H9 (cell line): ENCODE measurements around the gene RUFY2. TPM values are rescaled to one million over a fixed set of nuclear protein-coding genes. Genes with fewer than 3 reads are reported as not detected.

Experiments used
- DNase-seq: peaks from one replicate; pipeline ENCODE4 v3.0.0-alpha.2; 2017
- H2AFZ ChIP-seq: one replicate; pipeline ENCODE4 v1.6.1; 2013; ENCODE audit warnings: mild to moderate bottlenecking, low read length, control low read depth, moderate library complexity
- H2AK5ac ChIP-seq: 2 replicates; pipeline ENCODE4 v1.6.1; 2013; ENCODE audit warnings: low read length, control low read depth, mixed read lengths; ENCODE audit not compliant: insufficient read length
- H2BK120ac ChIP-seq: one replicate; pipeline ENCODE4 v1.6.1; 2013; ENCODE audit warnings: low read depth, mild to moderate bottlenecking, low read length, control low read depth, inconsistent platforms; ENCODE audit not compliant: poor library complexity, severe bottlenecking
- H2BK12ac ChIP-seq: 2 replicates; pipeline ENCODE4 v1.6.1; 2013; ENCODE audit warnings: low read length, control low read depth, mixed read lengths, low read depth; ENCODE audit not compliant: insufficient read length
- H2BK15ac ChIP-seq: 2 replicates; pipeline ENCODE4 v1.6.1; 2013; ENCODE audit warnings: low read depth, low read length, control low read depth
- H2BK20ac ChIP-seq: one replicate; pipeline ENCODE4 v1.6.1; 2013; ENCODE audit warnings: low read depth, mild to moderate bottlenecking, low read length, control low read depth, inconsistent platforms; ENCODE audit not compliant: poor library complexity, severe bottlenecking
- H2BK5ac ChIP-seq: 2 replicates; pipeline ENCODE4 v1.6.1; 2013; ENCODE audit warnings: low read length, control low read depth, mixed read lengths; ENCODE audit not compliant: insufficient read length
- H3K14ac ChIP-seq: 2 replicates; pipeline ENCODE4 v1.6.1; 2013; ENCODE audit warnings: low read length, control low read depth; ENCODE audit not compliant: insufficient read depth
- H3K18ac ChIP-seq: 2 replicates; pipeline ENCODE4 v1.6.1; 2013; ENCODE audit warnings: low read depth, mild to moderate bottlenecking, mixed read lengths, low read length, control low read depth; ENCODE audit not compliant: insufficient read length
- H3K23ac ChIP-seq: 2 replicates; pipeline ENCODE4 v1.6.1; 2013; ENCODE audit warnings: low read length, control low read depth, mixed read lengths, low read depth; ENCODE audit not compliant: insufficient read length
- H3K23me2 ChIP-seq: 2 replicates; pipeline ENCODE4 v1.6.1; 2013; ENCODE audit warnings: low read depth, mild to moderate bottlenecking, mixed read lengths, low read length, control low read depth; ENCODE audit not compliant: insufficient read length, poor library complexity, severe bottlenecking
- H3K27ac ChIP-seq: 2 replicates; pipeline ENCODE4 v1.5.1; 2013; ENCODE audit warnings: low read length, control low read depth, mixed read lengths, low read depth; ENCODE audit not compliant: insufficient read length
- H3K27me3 ChIP-seq: 2 replicates; pipeline ENCODE4 v1.6.1; 2013; ENCODE audit warnings: low read length, control low read depth, inconsistent platforms; ENCODE audit not compliant: insufficient read depth
- H3K4ac ChIP-seq: 2 replicates; pipeline ENCODE4 v1.6.1; 2013; ENCODE audit warnings: low read depth, mild to moderate bottlenecking, control low read depth, inconsistent platforms, low read length, moderate library complexity
- H3K4me1 ChIP-seq: 2 replicates; pipeline ENCODE4 v1.6.1; 2013; ENCODE audit warnings: low read length, control low read depth, inconsistent platforms; ENCODE audit not compliant: insufficient read depth
- H3K4me2 ChIP-seq: 2 replicates; pipeline ENCODE4 v1.6.1; 2013; ENCODE audit warnings: low read length, control low read depth, mixed read lengths; ENCODE audit not compliant: insufficient read length, insufficient read depth
- H3K56ac ChIP-seq: 2 replicates; pipeline ENCODE4 v1.6.1; 2013; ENCODE audit warnings: low read depth, mild to moderate bottlenecking, mixed read lengths, low read length, control low read depth; ENCODE audit not compliant: insufficient read length
- H3K79me1 ChIP-seq: 2 replicates; pipeline ENCODE4 v1.6.1; 2013; ENCODE audit warnings: low read depth, mild to moderate bottlenecking, moderate library complexity, low read length, control low read depth, inconsistent platforms; ENCODE audit not compliant: insufficient read depth, poor library complexity, severe bottlenecking
- H3K79me2 ChIP-seq: 2 replicates; pipeline ENCODE4 v1.6.1; 2013; ENCODE audit warnings: low read length, control low read depth, inconsistent platforms; ENCODE audit not compliant: insufficient read depth
- H3K9ac ChIP-seq: 2 replicates; pipeline ENCODE4 v1.6.1; 2013; ENCODE audit warnings: low read length, control low read depth, mixed read lengths; ENCODE audit not compliant: insufficient read length; ENCODE audit errors: extremely low read depth
- H3K9me3 ChIP-seq: one replicate; pipeline ENCODE4 v1.6.1; 2013; ENCODE audit warnings: low read depth, low read length, inconsistent platforms; ENCODE audit not compliant: control insufficient read depth
- H3T11ph ChIP-seq: one replicate; pipeline ENCODE4 v1.6.1; 2013; ENCODE audit warnings: mild to moderate bottlenecking, low read length, control low read depth, inconsistent platforms
- H4K20me1 ChIP-seq: one replicate; pipeline ENCODE4 v1.6.1; 2013; ENCODE audit not compliant: control insufficient read depth, insufficient read length, insufficient read depth
- H4K5ac ChIP-seq: 2 replicates; pipeline ENCODE4 v1.6.1; 2013; ENCODE audit warnings: low read depth, mild to moderate bottlenecking, mixed read lengths, low read length, control low read depth; ENCODE audit not compliant: insufficient read length
- H4K8ac ChIP-seq: replicated peaks from 2 replicates; pipeline ENCODE4 v1.6.1; 2013; ENCODE audit warnings: low read length, control low read depth, mixed read lengths, low read depth; ENCODE audit not compliant: insufficient read length
- H4K91ac ChIP-seq: 2 replicates; pipeline ENCODE4 v1.6.1; 2013; ENCODE audit warnings: low read depth, mild to moderate bottlenecking, moderate library complexity, mixed read lengths, low read length, control low read depth; ENCODE audit not compliant: insufficient read length
- H3K27ac Mint-ChIP-seq, 3 experiments: 2 replicates in 2 of 3; 3 replicates in 1 of 3; pipeline ENCODE4 v1.8.0; 2020 to 2021; ENCODE audit warnings: mixed read lengths in 3 of 3, mild to moderate bottlenecking in 1 of 3, moderate library complexity in 1 of 3
- H3K27me3 Mint-ChIP-seq: 2 replicates; pipeline ENCODE4 v1.8.0; 2021; ENCODE audit warnings: low read depth, mild to moderate bottlenecking, moderate library complexity, mixed read lengths
- H3K36me3 Mint-ChIP-seq, 3 experiments: 2 replicates in 2 of 3; 3 replicates in 1 of 3; pipeline ENCODE4 v1.8.0; 2020 to 2021; ENCODE audit warnings: low read depth in 3 of 3, mixed read lengths in 3 of 3; ENCODE audit not compliant: insufficient read depth in 1 of 3
- H3K4me1 Mint-ChIP-seq, 2 experiments: 2 replicates each; pipeline ENCODE4 v1.8.0; 2020; ENCODE audit warnings: mixed read lengths in 2 of 2
- H3K4me3 Mint-ChIP-seq, 2 experiments: 2 replicates in 1 of 2; 3 replicates in 1 of 2; pipeline ENCODE4 v1.8.0; 2020 to 2021; ENCODE audit warnings: mild to moderate bottlenecking in 2 of 2, mixed read lengths in 2 of 2, moderate library complexity in 1 of 2
- H3K9me3 Mint-ChIP-seq, 2 experiments: 2 replicates in 1 of 2; 3 replicates in 1 of 2; pipeline ENCODE4 v1.8.0; 2020; ENCODE audit warnings: mild to moderate bottlenecking in 2 of 2, mixed read lengths in 2 of 2, moderate library complexity in 1 of 2
- CTCF ChIP-seq: fragments of 200-600 bp; sonication (generic); conservative IDR thresholded peaks from 3 replicates; pipeline ENCODE4 v1.8.0; 2021; ENCODE audit warnings: antibody characterized with exemption, mild to moderate bottlenecking
- WGBS: extraction: QIAGEN DNeasy Blood & Tissue Kit; methylation state at CpG from one replicate; pipeline ENCODE4 v1.1.7; 2013; ENCODE audit warnings: missing lambda C conversion rate, low lambda C conversion rate, mixed read lengths; ENCODE audit not compliant: insufficient read length; ENCODE audit errors: extremely low coverage; 5-methylcytosine and 5-hydroxymethylcytosine counted together
- total RNA-seq: library from RNA; stranded (reverse); gene quantifications from 2 replicates; pipeline ENCODE4 v1.2.1, GENCODE V29; 2021

The RUFY2 gene
- total RNA-seq, 1 experiment from 2014 or later, result 14.1 TPM

DNA sequence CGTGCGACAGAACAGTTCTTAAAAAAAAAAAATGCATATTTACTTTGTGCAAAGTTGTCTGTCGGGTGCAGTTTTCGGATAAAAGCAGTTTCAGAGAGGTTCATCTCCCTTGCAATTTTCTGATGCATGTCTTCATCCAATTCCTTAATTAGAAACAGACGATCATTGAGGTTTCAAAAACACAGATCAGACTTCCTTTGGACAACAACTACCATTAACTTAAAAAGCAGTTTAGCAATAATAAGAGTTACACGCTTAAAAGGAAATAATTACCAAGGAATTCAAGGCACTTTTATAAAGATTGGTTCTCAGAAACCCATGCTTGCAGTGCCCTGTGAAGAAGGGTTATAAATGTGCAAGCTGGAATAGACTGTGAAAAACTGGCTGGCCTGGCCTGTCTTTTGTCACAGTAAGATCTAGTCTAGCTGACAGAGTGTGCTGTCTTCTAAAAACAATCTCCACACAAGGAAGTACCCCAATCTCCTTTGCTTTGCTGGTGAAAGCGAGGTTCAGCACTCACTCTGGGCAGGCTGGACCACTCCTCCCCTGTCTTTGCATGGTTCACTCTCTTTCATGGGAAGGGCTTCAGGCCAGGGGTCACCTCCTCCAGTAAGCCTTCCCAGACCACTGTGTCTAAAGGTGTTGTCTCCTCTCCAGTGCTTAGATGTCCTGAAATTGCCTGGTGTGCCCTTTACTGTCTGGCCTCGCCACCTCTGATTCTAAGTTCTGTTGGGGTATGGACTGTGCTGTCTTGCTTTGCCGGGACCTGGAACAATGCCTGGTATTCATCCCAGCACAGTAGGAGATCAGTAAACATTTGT, 110.0 kb downstream of the RUFY2 start:
- Histone ChIP-seq H2BK5ac (no peak overlapping the region), H3K4me1 (no peaks in the 10 kb centered on the region), H4K8ac (no peak overlapping the region), H3K4me2 (no peak overlapping the region), H4K5ac (no peak overlapping the region), H2AFZ (no peak overlapping the region), H3K79me1 (no peaks in the 10 kb centered on the region), H3K23me2 (no peaks in the 10 kb centered on the region), H4K20me1 (no peaks in the 10 kb centered on the region), H3K27me3 (no peaks in the 10 kb centered on the region), H3K9me3 (no peaks in the 10 kb centered on the region), H2BK20ac (no peak overlapping the region), H2BK12ac (no peak overlapping the region), H2AK5ac (no peak overlapping the region), H2BK120ac (no peak overlapping the region), H3K56ac (no peak overlapping the region), H3K27ac (no peak overlapping the region), H3K18ac (no peak overlapping the region), H3K4ac (no peak overlapping the region), H3K14ac (no peak overlapping the region; the same call in 1 of the 2 replicates), H3K79me2 (no peaks in the 10 kb centered on the region), H4K91ac (no peak overlapping the region), H2BK15ac (no peak overlapping the region), H3K9ac (no peak overlapping the region), H3K23ac (no peak overlapping the region), H3T11ph (no peak overlapping the region)
- Mint-ChIP-seq H3K27me3 (no peaks in the 10 kb centered on the region), H3K4me3 (no peak overlapping the region), H3K36me3 (no peaks in the 10 kb centered on the region), H3K9me3 (no peaks in the 10 kb centered on the region), H3K27ac (peak overlapping the region in 2 of 3 experiments; percentile 4 to 64; a peak in 3 of 7 replicates), H3K4me1 (peaks cover 5 to 11% of the 10 kb centered on the region in 2 experiments)
- WGBS, result no CpG with 5 or more reads among the region's 9 CpGs
- TF ChIP-seq CTCF, result no peak
- no peak for DNase-seq

Other genes with a start within 250 kb of the RUFY2 start
- 0.20 and 0.29 TPM in 2 replicates for gene ATOH7, start 175.2 kb downstream of the RUFY2 start, total RNA-seq
- 234 and 244 TPM in 2 replicates for gene HNRNPH3, start 75.2 kb downstream of the RUFY2 start, total RNA-seq
- 2.4 and 3.5 TPM in 2 replicates for gene PBLD, start 74.3 kb downstream of the RUFY2 start, total RNA-seq
- gene DNA2, start 64.7 kb upstream of the RUFY2 start, total RNA-seq, result 43.4 and 46.9 TPM in 2 replicates
- gene SLC25A16, start 120.2 kb upstream of the RUFY2 start, total RNA-seq, result 11.4 and 12.7 TPM in 2 replicates
- 52.1 and 53.4 TPM in 2 replicates for gene TET1, start 153.1 kb upstream of the RUFY2 start, total RNA-seq